HCT116 (cell line): Measurements from ENCODE around the gene SPATA21. TPM values are rescaled to one million over a fixed set of nuclear protein-coding genes. Genes with fewer than 3 reads are reported as not detected.

ENCODE experiments used
- ATAC-seq: fragments of 200-7000 bp; cut with Tn5 transposase; 2 replicates; pipeline ENCODE4 v1.9.1; 2020; ENCODE audit warnings: mild to moderate bottlenecking, moderate library complexity
- BruUV-seq: library from RNA; stranded (reverse); fragments of 400-500 nt; replicated peaks from 2 replicates; lab custom pipeline; 2021; lab: Mats Ljungman, UMichigan
- CTCF ChIA-PET: fragments of 300-600 bp; sonication (Branson Sonifier 250); formaldehyde crosslinking; loops from one replicate; lab custom pipeline; 2021; ENCODE audit warnings: antibody characterized with exemption; lab: Charles Lee
- POLR2A ChIA-PET: fragments of 300-600, 350-600 bp; sonication (Branson Sonifier 250); formaldehyde crosslinking; loops from one replicate; lab custom pipeline; 2021; ENCODE audit warnings: antibody characterized with exemption; lab: Charles Lee
- RAD21 ChIA-PET, 2 experiments: fragments of 300-600 bp; sonication (Branson Sonifier 250); formaldehyde crosslinking; loops; one replicate each; lab custom pipeline; 2023; ENCODE audit warnings: low total read pairs in 2 of 2; ENCODE audit not compliant: uncharacterized antibody in 2 of 2, unreplicated experiment in 2 of 2, low non-redundant PET in 1 of 2; lab: Charles Lee
- DNase-seq: peaks from one replicate; pipeline ENCODE4 v3.0.0-alpha.2; 2010; ENCODE audit warnings: low read depth, low spot score
- H2AFZ ChIP-seq: fragments of 200-600 bp; shearing (Covaris generic), sonication (generic); 2 replicates; pipeline ENCODE4 v1.6.1; 2017; ENCODE audit warnings: low read depth, mixed run types, mixed read lengths, antibody characterized with exemption, low read length; ENCODE audit not compliant: poor library complexity, severe bottlenecking
- H3K27ac ChIP-seq: 2 replicates; pipeline ENCODE4 v1.5.1; 2012; ENCODE audit warnings: low read depth, low read length
- H3K27me3 ChIP-seq: fragments of 200-600 bp; sonication (generic); 2 replicates; pipeline ENCODE4 v1.6.1; 2016; ENCODE audit warnings: mixed run types, low read length, mixed read lengths; ENCODE audit not compliant: insufficient read depth
- H3K36me3 ChIP-seq, 2 experiments: fragments of 200-500 bp in 1 of 2; fragments of 200-600 bp in 1 of 2; sonication (Bioruptor generic) in 1 of 2; sonication (generic) in 1 of 2; 2 replicates each; pipeline versions ENCODE4 v1.5.1 to v1.6.1; 2014 to 2016; ENCODE audit warnings: low read length in 2 of 2, inconsistent platforms in 1 of 2, mixed read lengths in 1 of 2, mixed run types in 1 of 2; ENCODE audit not compliant: insufficient read depth in 2 of 2, control insufficient read depth in 1 of 2
- H3K4me1 ChIP-seq, 2 experiments: fragments of 200-600 bp in 1 of 2; sonication (generic) in 1 of 2; 2 replicates each; pipeline versions ENCODE4 v1.5.1 to v1.6.1; 2012 to 2017; ENCODE audit warnings: low read length in 2 of 2, inconsistent platforms in 1 of 2, mild to moderate bottlenecking in 1 of 2, mixed read lengths in 1 of 2, mixed run types in 1 of 2, moderate library complexity in 1 of 2; ENCODE audit not compliant: insufficient read depth in 2 of 2, control insufficient read depth in 1 of 2
- H3K4me2 ChIP-seq: fragments of 200-600 bp; sonication (generic); 2 replicates; pipeline ENCODE4 v1.6.1; 2017; ENCODE audit warnings: mixed run types, low read length, mixed read lengths
- H3K4me3 ChIP-seq, 2 experiments: fragments of 200-600 bp in 1 of 2; sonication (generic) in 1 of 2; replicated peaks in 1 of 2; 2 replicates each; pipeline ENCODE4 v1.5.1; 2011 to 2016; ENCODE audit warnings: low read length in 2 of 2, control low read depth in 1 of 2, low read depth in 1 of 2, mild to moderate bottlenecking in 1 of 2, mixed read lengths in 1 of 2, mixed run types in 1 of 2
- H3K79me2 ChIP-seq: fragments of 200-600 bp; sonication (generic); 2 replicates; pipeline ENCODE4 v1.6.1; 2017; ENCODE audit warnings: mild to moderate bottlenecking, mixed run types, low read length, moderate library complexity, mixed read lengths; ENCODE audit not compliant: insufficient read depth
- H3K9ac ChIP-seq: fragments of 200-600 bp; sonication (generic); 2 replicates; pipeline ENCODE4 v1.6.1; 2016; ENCODE audit warnings: low read length, mixed read lengths
- H3K9me2 ChIP-seq: fragments of 200-600 bp; sonication (generic), shearing (Covaris generic); 2 replicates; pipeline ENCODE4 v1.6.1; 2017; ENCODE audit warnings: mixed run types, mild to moderate bottlenecking, moderate library complexity; ENCODE audit not compliant: insufficient read depth
- H3K9me3 ChIP-seq, 2 experiments: fragments of 200-500 bp in 1 of 2; fragments of 200-600 bp in 1 of 2; sonication (Bioruptor generic) in 1 of 2; sonication (generic) in 1 of 2; 2 replicates each; pipeline ENCODE4 v1.6.1; 2014 to 2017; ENCODE audit warnings: low read length in 2 of 2, mixed read lengths in 2 of 2, inconsistent platforms in 1 of 2, low read depth in 1 of 2, mild to moderate bottlenecking in 1 of 2, mixed run types in 1 of 2, moderate library complexity in 1 of 2; ENCODE audit not compliant: control insufficient read depth in 1 of 2, insufficient read depth in 1 of 2
- H4K20me1 ChIP-seq: fragments of 200-600 bp; sonication (generic), shearing (Covaris generic); 2 replicates; pipeline ENCODE4 v1.6.1; 2017; ENCODE audit warnings: mixed run types, mild to moderate bottlenecking, moderate library complexity; ENCODE audit not compliant: insufficient read depth
- CEBPB ChIP-seq: IDR thresholded peaks from 2 replicates; pipeline ENCODE4 v1.6.1; 2012; ENCODE audit warnings: low read depth
- EGR1 ChIP-seq: IDR thresholded peaks from 2 replicates; pipeline ENCODE4 v1.6.1; 2012; ENCODE audit warnings: low read depth
- ELF1 ChIP-seq: IDR thresholded peaks from 2 replicates; pipeline ENCODE4 v1.6.1; 2012; ENCODE audit warnings: low read depth, borderline replicate concordance
- EZH2phosphoT487 ChIP-seq: fragments of 200-600 bp; IDR thresholded peaks from 2 replicates; pipeline ENCODE4 v1.6.1; 2018; ENCODE audit warnings: antibody characterized with exemption, borderline replicate concordance
- POLR2AphosphoS5 ChIP-seq: IDR thresholded peaks from 2 replicates; pipeline ENCODE4 v1.6.1; 2011; ENCODE audit warnings: mild to moderate bottlenecking, low read depth, low read length, moderate library complexity
- SP1 ChIP-seq: IDR thresholded peaks from 2 replicates; pipeline ENCODE4 v1.6.1; 2012; ENCODE audit warnings: low read depth
- TCF7L2 ChIP-seq: IDR thresholded peaks from 2 replicates; pipeline ENCODE4 v1.7.0; 2011; ENCODE audit warnings: borderline replicate concordance, inconsistent platforms; ENCODE audit not compliant: insufficient read depth, insufficient read length; ENCODE audit errors: extremely low read depth
- intact Hi-C: fragments of 100-400 bp; cut with micrococcal nuclease; formaldehyde crosslinking; loops from 2 replicates; pipeline ENCODE4 v1.10.0; 2022
- total RNA-seq: library from RNA; stranded (reverse); gene quantifications from one replicate; pipeline ENCODE4 v1.2.1, GENCODE V29; 2021; ENCODE audit not compliant: unreplicated experiment
- TF ChIP-seq, protein P1 (sequence below): IDR thresholded peaks from 2 replicates; pipeline ENCODE4 v1.6.1; 2012
- TF ChIP-seq, protein P2 (sequence below): IDR thresholded peaks from 2 replicates; pipeline ENCODE4 v1.6.1; 2012

Gene SPATA21
- total RNA-seq, 1 experiment from 2014 or later, result not detected

DNA sequence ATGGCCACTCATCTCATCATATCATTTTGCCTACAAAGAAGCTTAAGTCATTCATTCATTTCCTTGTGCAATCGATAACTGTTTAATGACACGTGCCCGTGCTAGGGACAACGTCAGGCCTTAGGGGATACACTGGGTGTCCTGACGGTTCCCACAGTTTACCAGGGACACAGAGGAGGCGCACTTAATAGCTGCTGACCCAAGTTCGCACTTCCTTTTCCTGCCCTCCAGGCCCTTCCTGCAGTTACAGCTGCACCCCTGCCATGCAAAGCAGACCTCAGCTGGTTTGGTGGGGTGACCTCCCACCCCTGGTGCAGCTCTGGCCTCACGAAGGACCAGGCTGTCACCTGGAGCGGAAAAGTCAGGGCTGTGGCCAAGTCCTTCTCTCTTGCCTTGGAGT is 4.2 kb downstream of the SPATA21 start:
- BruUV-seq, result no TSS peak

GRCh38 chr1:16430606-16431005 is 6.6 kb downstream of the SPATA21 start:
- Histone ChIP-seq H3K4me2 (peak overlapping the region; percentile 2; the same call in 1 of the 2 replicates), H4K20me1 (no peaks in the 10 kb centered on the region), H3K9ac (no peak overlapping the region), H3K36me3 (no peaks in the 10 kb centered on the region), H3K79me2 (no peaks in the 10 kb centered on the region), H3K9me3 (no peaks in the 10 kb centered on the region), H2AFZ (no peak overlapping the region), H3K27me3 (no peaks in the 10 kb centered on the region), H3K4me1 (peaks cover 0 to 4% of the 10 kb centered on the region in 2 experiments; a peak in 1 of 4 replicates), H3K9me2 (no peaks in the 10 kb centered on the region), H3K4me3 (no peak overlapping the region), H3K27ac (no peak overlapping the region)
- ChIA-PET POLR2A (interaction anchor here (1.7 kb wide), 1 partner anchor 10 kb away, joined by 4 read pairs; the partner anchor contains the start of gene NECAP2), CTCF (interaction anchor here (1.2 kb wide), 1 partner anchor 10 kb away, joined by 3 read pairs; the partner anchor contains the start of gene NECAP2), RAD21 (no interaction called here)
- TF ChIP-seq ELF1, result no peak
- TF ChIP-seq, protein P1, sequence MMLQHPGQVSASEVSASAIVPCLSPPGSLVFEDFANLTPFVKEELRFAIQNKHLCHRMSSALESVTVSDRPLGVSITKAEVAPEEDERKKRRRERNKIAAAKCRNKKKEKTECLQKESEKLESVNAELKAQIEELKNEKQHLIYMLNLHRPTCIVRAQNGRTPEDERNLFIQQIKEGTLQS, result no peak
- no peak for TF ChIP-seq POLR2AphosphoS5
- no peak for TF ChIP-seq TCF7L2
- DNase-seq (peak; percentile 32), ATAC-seq (peak; percentile 88)
- intact Hi-C loops, result no loop called here
- no TSS peak for BruUV-seq

More for the DNA sequence above, 4.2 kb downstream of the SPATA21 start:
- H2AFZ ChIP-seq, result no peak overlapping the region
- ATAC-seq, result no peak
- no peak overlapping the region for H3K4me3 ChIP-seq
- POLR2A ChIA-PET, result no interaction called here
- RAD21 ChIA-PET, result no interaction called here
- CTCF ChIA-PET, result no interaction called here
- no peaks in the 10 kb centered on the region for H3K9me2 ChIP-seq
- intact Hi-C loops, result no loop called here
- H3K79me2 ChIP-seq, result no peaks in the 10 kb centered on the region
- H4K20me1 ChIP-seq, result no peaks in the 10 kb centered on the region
- DNase-seq, result no peak
- no peak overlapping the region for H3K9ac ChIP-seq
- H3K4me1 ChIP-seq, result peaks cover 0 to 4% of the 10 kb centered on the region in 2 experiments; a peak in 1 of 4 replicates
- no peaks in the 10 kb centered on the region for H3K9me3 ChIP-seq
- no peak for TF ChIP-seq EZH2phosphoT487
- TF ChIP-seq, protein P2, sequence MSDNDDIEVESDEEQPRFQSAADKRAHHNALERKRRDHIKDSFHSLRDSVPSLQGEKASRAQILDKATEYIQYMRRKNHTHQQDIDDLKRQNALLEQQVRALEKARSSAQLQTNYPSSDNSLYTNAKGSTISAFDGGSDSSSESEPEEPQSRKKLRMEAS, result no peak
- TF ChIP-seq SP1, result no peak
- TF ChIP-seq CEBPB, result no peak
- no peak for TF ChIP-seq EGR1
- no peak overlapping the region for H3K4me2 ChIP-seq
- H3K27ac ChIP-seq, result no peak overlapping the region
- H3K27me3 ChIP-seq, result no peaks in the 10 kb centered on the region
- no peaks in the 10 kb centered on the region for H3K36me3 ChIP-seq
